Left lung (tissue), 10 donors: ENCODE data around the gene MRPS10. TPM values are rescaled to one million over a fixed set of nuclear protein-coding genes. Genes with fewer than 3 reads are reported as not detected.
A peak's percentile ranks its signal among the peaks of the same experiment; 100 is the strongest.

Source experiments
- ATAC-seq: fragments of 200-7000 bp; cut with Tn5 transposase; one replicate; pipeline ENCODE4 v1.9.1; 2020; ENCODE audit warnings: moderate library complexity
- DNase-seq, 4 donors: peaks; one replicate each; pipeline ENCODE4 v3.0.0-alpha.2; 2013 to 2020
- H3K27ac ChIP-seq, 2 donors: fragments of 200-600 bp; sonication (generic) in 1 of 2; one replicate each; pipeline versions ENCODE4 v1.5.0 to v1.8.0; 2020 to 2021
- H3K27me3 ChIP-seq, 2 donors: fragments of 200-600 bp; sonication (generic) in 1 of 2; one replicate each; pipeline versions ENCODE4 v1.5.0 to v1.8.0; 2020 to 2021
- H3K36me3 ChIP-seq, 2 donors: fragments of 200-600 bp; sonication (generic) in 1 of 2; one replicate each; pipeline versions ENCODE4 v1.5.0 to v1.8.0; 2020 to 2021
- H3K4me1 ChIP-seq, 2 donors: fragments of 200-600 bp; one replicate each; pipeline ENCODE4 v1.8.0; 2021
- H3K4me3 ChIP-seq, 2 donors: fragments of 200-600 bp; sonication (generic) in 1 of 2; one replicate each; pipeline versions ENCODE4 v1.5.0 to v1.8.0; 2020 to 2021; ENCODE audit warnings: mild to moderate bottlenecking in 1 of 2
- H3K9me3 ChIP-seq, 2 donors: fragments of 200-600 bp; sonication (generic) in 1 of 2; one replicate each; pipeline versions ENCODE4 v1.5.0 to v1.8.0; 2020 to 2021
- CTCF ChIP-seq, 2 donors: fragments of 200-600 bp; sonication (generic) in 1 of 2; IDR thresholded peaks; one replicate each; pipeline versions ENCODE4 v1.5.0 to v1.8.0; 2021; ENCODE audit warnings: antibody characterized with exemption in 2 of 2
- intact Hi-C, 2 donors: fragments of 100-400 bp; cut with DNase I; formaldehyde crosslinking; loops; one replicate each; pipeline versions ENCODE4 v1.11.2 to v1.14.2; 2022
- polyA plus RNA-seq, 6 donors: library from polyadenylated mRNA; unstranded; fragments of 120-200 nt; gene quantifications; one replicate each; pipeline ENCODE4 v1.2.1, GENCODE V29; 2013; ENCODE audit not compliant: insufficient read length in 6 of 6
- total RNA-seq, 2 donors: library from RNA; stranded (reverse); fragmentation: NEBNext Ultra II Directional; extraction: Animal tissue kit (Norgen Biotek cat#: 25700); gene quantifications; one replicate each; pipeline ENCODE4 v1.2.1, GENCODE V29; 2021
- donor health status: DM: no; HTN: yes; CAD: no.
- donor health status: DM: no; HTN: no; CAD: no.

The MRPS10 gene
- total and polyA plus RNA-seq, 8 donors: 24.5 to 36.0 (median 30.4) TPM

DNA sequence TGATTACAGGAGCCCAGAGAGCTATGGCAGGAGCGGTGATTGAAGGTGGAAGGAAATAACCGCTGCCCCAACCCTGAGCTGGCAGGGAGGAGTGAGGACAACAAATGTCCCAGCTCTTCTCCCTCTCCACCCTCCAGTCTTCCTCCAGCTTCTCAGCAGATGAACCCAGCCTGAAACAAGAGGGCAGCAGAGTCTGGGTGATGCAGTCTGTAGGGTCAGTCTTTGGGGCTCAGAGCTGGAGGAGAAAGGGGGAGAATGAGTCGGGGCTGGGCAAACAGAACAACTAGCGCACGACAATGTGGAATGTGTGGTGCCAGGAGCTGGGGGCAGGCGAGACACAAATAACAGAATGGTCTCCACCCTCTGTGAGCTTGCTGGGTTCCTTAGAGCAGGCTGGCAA lies 49.0 kb downstream of the MRPS10 start:
- no peak overlapping the region for H3K27ac ChIP-seq
- DNase-seq (no peak), ATAC-seq (no peak)
- H3K4me3 ChIP-seq: no peak overlapping the region
- TF ChIP-seq CTCF (IDR thresholded peaks at IDR 0.05): no peak
- intact Hi-C loops: no loop called here
- no peaks in the 10 kb centered on the region for H3K9me3 ChIP-seq
- H3K4me1 ChIP-seq: no peaks in the 10 kb centered on the region
- no peaks in the 10 kb centered on the region for H3K27me3 ChIP-seq
- H3K36me3 ChIP-seq: no peaks in the 10 kb centered on the region

DNA sequence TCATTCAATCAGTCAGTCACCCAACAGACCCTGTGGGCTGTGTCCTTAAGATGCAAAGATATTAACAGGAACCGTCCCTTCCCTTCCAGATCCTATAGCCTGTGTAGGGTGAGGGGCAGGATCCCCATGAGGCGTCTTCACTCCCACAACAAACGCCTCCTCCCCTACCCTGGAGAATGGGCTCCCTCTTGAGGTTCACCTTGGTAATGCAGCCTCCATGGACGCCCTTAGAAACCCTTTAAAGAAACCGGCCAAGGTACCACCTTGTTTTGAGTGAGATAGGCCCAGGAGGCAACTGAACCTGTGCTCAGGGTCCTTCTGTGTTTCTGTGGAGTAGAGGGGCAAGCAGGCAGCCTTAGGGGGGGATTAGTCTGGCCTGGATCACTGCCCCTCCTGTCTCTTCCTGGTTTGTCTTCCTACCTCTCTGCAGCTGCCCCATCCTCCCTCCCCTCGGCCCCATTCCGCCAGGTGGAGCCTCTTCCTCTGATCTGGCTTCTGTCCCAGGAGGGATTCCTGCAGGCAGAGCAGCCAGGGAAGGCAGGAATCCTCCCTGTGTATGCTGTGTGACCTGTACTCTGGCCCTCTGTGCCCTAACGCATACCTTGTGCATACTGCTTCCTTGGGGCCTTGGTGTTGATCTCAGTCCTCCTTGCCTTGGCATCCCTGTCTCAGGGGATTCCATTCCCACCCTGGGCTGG lies 51.1 kb downstream of the MRPS10 start:
- H3K27me3 ChIP-seq: no peaks in the 10 kb centered on the region
- peak; percentile 92 to 96 for TF ChIP-seq CTCF (IDR thresholded peaks at IDR 0.05)
- H3K4me1 ChIP-seq: no peaks in the 10 kb centered on the region
- H3K4me3 ChIP-seq: no peak overlapping the region
- H3K27ac ChIP-seq: no peak overlapping the region
- H3K9me3 ChIP-seq: no peaks in the 10 kb centered on the region
- DNase-seq: peak in 3 of 4 donors; percentile 38 to 76 (median 46)
- no peaks in the 10 kb centered on the region for H3K36me3 ChIP-seq
- ATAC-seq: peak; percentile 97
- intact Hi-C loops: loop anchor here in 1 of 2 donors (2.0 kb wide), 1 partner anchor 92 kb away; no protein-coding TSS in a partner anchor

DNA sequence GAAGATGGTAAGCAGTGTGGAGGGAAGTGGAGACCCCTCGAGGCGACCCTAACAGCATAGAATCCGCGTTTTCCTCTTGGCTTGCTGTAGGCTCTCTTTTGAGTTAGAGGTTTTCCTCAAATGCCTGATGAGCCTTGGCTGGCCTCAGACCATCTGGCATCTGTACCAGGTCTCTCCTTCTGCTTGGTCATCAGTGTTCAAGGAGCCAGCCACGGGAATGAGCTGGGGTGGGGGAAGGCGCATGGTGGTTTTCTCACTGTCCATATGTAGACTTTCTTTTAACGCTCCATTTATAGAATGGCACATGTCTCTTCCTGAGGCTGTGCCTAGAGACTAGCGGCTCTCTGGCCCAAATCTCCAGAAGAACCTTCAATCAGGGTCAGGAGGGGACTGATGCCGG lies 52.6 kb downstream of the MRPS10 start:
- intact Hi-C loops: no loop called here
- no peaks in the 10 kb centered on the region for H3K27me3 ChIP-seq
- no peaks in the 10 kb centered on the region for H3K36me3 ChIP-seq
- no peaks in the 10 kb centered on the region for H3K9me3 ChIP-seq
- TF ChIP-seq CTCF (IDR thresholded peaks at IDR 0.05): no peak
- H3K4me3 ChIP-seq: no peak overlapping the region
- H3K27ac ChIP-seq: no peak overlapping the region
- no peak for DNase-seq
- H3K4me1 ChIP-seq: no peaks in the 10 kb centered on the region
- ATAC-seq: no peak

DNA sequence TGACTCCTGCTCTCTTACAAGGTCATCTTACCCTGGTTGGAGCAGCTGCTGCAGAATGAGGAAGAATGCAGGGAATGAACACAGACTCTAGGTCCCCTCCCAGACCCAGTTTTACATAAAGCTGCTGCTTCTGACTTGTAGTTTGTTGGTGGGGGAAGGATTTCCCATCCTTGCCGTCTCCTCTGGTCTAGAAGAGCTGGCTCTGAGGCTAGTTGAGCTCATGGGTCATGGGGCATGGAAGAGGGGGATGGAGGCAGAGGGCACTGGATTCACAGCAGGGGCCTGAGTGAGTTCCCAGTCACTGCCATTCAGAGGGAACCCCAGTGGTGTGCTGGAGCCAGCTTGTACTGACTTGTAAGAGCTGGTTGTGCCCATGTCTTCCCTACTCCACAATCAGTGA lies 53.7 kb downstream of the MRPS10 start:
- Histone ChIP-seq H3K4me1 (no peaks in the 10 kb centered on the region), H3K27ac (no peak overlapping the region), H3K27me3 (no peaks in the 10 kb centered on the region), H3K4me3 (no peak overlapping the region), H3K9me3 (no peaks in the 10 kb centered on the region), H3K36me3 (no peaks in the 10 kb centered on the region)
- intact Hi-C loops: no loop called here
- DNase-seq (no peak), ATAC-seq (no peak)
- TF ChIP-seq CTCF (IDR thresholded peaks at IDR 0.05): no peak

GRCh38 chr6:42162812-42163211 lies 54.8 kb downstream of the MRPS10 start:
- H3K36me3 ChIP-seq: no peaks in the 10 kb centered on the region
- H3K27me3 ChIP-seq: no peaks in the 10 kb centered on the region
- intact Hi-C loops: no loop called here
- H3K4me3 ChIP-seq: no peak overlapping the region
- no peak for TF ChIP-seq CTCF (IDR thresholded peaks at IDR 0.05)
- no peaks in the 10 kb centered on the region for H3K9me3 ChIP-seq
- no peak for ATAC-seq
- DNase-seq: no peak
- H3K27ac ChIP-seq: no peak overlapping the region
- H3K4me1 ChIP-seq: no peaks in the 10 kb centered on the region
